GM21367 (cell line): ENCODE results near the gene KCNC2.

Experiments used
- ATAC-seq: cut with Tn5 transposase; IDR thresholded peaks from one replicate; pipeline ENCODE4 v1.9.1; 2021; ENCODE audit not compliant: unreplicated experiment

KCNC2 gene

GRCh38 chr12:75065482-75065881 lies 144.2 kb downstream of the KCNC2 start:
- ATAC-seq = no peak

DNA sequence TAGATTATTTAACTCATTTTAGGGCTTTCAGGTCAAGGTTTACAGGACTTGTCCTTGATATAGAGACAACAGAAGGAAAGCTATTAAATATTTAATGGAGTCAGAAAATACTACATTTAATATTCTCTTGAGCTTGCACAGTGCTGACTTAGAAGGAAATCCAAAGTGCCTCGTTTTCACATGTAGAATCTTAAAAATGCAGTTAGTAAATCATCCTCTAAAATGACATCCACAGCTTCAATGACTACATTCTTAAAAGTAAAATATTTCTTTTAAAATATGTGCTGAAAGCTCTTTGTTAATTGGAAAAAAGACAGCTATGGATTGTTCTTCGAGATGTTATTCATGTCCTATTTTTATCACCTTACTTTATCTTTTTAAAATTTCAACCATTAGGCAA lies 146.9 kb downstream of the KCNC2 start:
- no peak for ATAC-seq

- no peak for ATAC-seq
These were observed 151.4 kb downstream of the KCNC2 start for GRCh38 chr12:75058228-75058627.

GRCh38 chr12:75048767-75049166 lies 160.9 kb downstream of the KCNC2 start:
- no peak for ATAC-seq

- no peak for ATAC-seq
These were observed 161.6 kb downstream of the KCNC2 start for GRCh38 chr12:75047885-75048525.

DNA sequence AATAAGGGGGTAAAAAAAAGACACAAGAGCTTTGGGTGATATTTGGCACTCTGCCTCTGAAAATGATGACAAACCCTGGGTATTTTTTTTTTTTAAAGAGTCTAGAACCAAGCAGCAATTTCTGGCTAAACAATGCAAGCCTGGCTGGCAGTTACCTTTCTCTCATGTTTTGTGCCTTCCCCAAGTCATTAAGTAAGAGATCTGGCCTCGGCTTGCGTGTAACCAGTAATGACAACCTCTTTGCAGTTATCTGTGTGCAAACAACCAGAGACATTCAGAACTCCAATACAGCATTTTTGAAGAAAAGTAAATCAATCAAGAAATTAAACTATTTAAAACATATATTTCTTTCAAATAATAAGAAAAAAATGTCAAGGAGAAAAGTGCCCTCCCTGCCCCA lies 167.5 kb downstream of the KCNC2 start:
- ATAC-seq = no peak

DNA sequence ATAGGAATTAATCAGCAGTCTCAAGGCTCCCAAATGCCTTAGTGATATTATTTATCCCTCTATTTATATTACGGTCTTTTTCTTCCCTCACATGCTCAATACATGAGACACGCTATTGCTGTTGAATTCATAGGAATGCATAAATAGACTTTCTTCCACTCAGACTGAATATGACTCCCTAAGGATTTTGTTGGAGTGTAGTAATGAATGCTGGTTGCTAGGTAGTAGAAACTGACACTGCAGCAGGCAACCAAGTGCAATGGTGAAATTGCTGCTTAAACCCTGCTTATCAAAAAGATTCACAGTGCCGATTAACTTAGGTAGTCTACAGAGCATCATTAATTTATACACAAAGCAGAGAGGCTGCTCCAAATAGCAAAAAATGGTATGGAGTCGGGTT lies 168.2 kb downstream of the KCNC2 start:
- no peak for ATAC-seq

GRCh38 chr12:75020068-75020557 lies 189.5 kb downstream of the KCNC2 start:
- ATAC-seq = no peak

GRCh38 chr12:75011120-75011519 lies 198.5 kb downstream of the KCNC2 start:
- no peak for ATAC-seq

- no peak for ATAC-seq
These were observed 202.5 kb downstream of the KCNC2 start for GRCh38 chr12:75007133-75007532.

DNA sequence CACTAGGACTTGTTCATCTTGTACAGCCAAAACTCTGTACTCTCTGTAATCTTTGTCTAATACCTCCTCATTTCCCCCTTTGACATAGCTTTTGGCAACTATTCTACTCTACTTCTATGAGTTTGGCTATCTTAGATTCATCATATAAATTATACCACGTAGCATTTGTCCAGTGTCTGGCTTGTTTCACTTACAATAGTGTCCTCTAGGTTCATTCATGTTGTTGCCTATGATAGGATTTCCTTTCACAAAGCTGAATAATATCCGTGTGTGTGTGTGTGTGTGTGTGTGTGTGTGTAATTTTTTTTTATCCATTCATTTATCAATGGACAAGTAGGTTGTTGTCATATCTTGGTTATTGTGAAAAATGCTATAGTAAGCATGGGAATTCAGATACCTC lies 209.5 kb downstream of the KCNC2 start:
- no peak for ATAC-seq

DNA sequence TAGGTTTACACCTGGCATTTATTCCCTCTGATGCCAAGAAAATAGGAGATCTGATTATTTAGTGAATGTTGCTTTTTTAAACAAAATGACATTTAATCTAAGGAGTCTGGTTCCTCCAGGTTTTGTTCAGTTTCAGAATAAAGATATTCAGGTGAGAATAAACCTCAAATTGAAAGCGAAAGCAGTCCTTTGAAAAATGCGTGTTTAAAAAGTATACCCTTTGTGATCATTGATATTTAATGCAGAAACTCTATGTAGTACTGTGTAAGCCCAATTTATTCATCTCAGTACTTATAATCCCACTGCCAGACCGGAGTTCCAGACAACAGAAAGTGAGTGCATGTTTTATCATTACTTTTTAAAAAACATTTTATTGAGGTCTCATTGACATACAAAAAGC lies 210.2 kb downstream of the KCNC2 start:
- no peak for ATAC-seq
